IPS-20b (cell line): ENCODE data around the gene JADE3.

Experiments
- H3K27ac ChIP-seq: one replicate; pipeline ENCODE4 v1.5.1; 2013; ENCODE audit warnings: low read length
- H3K27me3 ChIP-seq: 2 replicates; pipeline ENCODE4 v1.6.1; 2013; ENCODE audit warnings: mild to moderate bottlenecking, low read length, inconsistent platforms; ENCODE audit not compliant: insufficient read depth
- H3K36me3 ChIP-seq: 2 replicates; pipeline ENCODE4 v1.6.1; 2013; ENCODE audit warnings: low read depth, mild to moderate bottlenecking, inconsistent platforms, low read length, moderate library complexity; ENCODE audit not compliant: insufficient read depth
- H3K4me1 ChIP-seq: 2 replicates; pipeline ENCODE4 v1.6.1; 2013; ENCODE audit warnings: mild to moderate bottlenecking, control low read depth, inconsistent platforms, low read length, moderate library complexity; ENCODE audit not compliant: insufficient read depth
- H3K4me3 ChIP-seq: 2 replicates; pipeline ENCODE4 v1.5.1; 2013; ENCODE audit warnings: mild to moderate bottlenecking, low read length, inconsistent platforms
- H3K9ac ChIP-seq: 2 replicates; pipeline ENCODE4 v1.6.1; 2013; ENCODE audit warnings: low read depth, mild to moderate bottlenecking, inconsistent platforms, low read length, moderate library complexity
- H3K9me3 ChIP-seq: 2 replicates; pipeline ENCODE4 v1.6.1; 2013; ENCODE audit warnings: mild to moderate bottlenecking, low read depth, low read length, inconsistent platforms; ENCODE audit not compliant: insufficient read depth

The JADE3 gene

DNA sequence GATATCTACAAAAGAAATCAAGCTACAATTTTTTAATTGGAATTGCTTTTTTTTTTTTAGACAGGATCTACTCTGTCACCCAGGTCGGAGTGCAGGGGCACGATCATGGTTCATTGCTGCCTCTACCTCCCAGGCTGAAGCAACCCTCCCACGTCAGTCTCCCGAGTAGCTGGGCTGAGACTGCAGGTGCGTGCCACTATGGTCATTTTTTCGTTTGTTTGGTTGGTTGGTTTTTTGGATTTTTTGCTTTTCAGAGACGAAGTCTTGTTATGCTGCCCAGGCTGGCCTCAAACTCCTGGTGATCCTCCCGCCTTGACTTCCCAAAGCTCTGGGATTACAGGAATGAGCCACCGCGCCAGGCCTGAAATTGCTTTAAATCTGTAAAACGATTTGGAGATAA lies 181.6 kb downstream of the JADE3 start:
- Histone ChIP-seq H3K9ac (no peak overlapping the region), H3K4me3 (no peak overlapping the region)

DNA sequence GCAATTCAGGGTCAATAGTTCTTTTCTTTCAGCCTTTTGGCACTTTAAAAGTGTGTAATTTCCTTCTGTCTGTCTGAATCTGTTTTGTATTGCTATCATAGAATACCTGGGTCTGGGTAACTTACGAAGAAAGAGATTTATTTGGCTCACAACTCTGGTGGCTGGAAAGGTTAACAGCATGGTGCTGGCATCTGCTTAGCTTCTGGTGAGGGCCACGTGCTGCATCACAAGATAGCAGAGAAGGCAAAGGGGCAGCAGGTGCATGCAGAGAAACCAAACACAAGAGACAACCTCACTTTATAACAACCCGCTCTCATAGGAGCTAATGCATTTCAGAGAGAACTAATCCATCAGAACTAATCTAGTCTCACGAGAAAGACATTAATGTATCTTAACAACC lies 184.8 kb downstream of the JADE3 start:
- Histone ChIP-seq H3K27me3 (no peaks in the 10 kb centered on the region), H3K9ac (no peak overlapping the region), H3K4me3 (no peak overlapping the region), H3K4me1 (peaks cover 5% of the 10 kb centered on the region; the same call in 1 of the 2 replicates), H3K27ac (no peak overlapping the region), H3K36me3 (no peaks in the 10 kb centered on the region), H3K9me3 (no peaks in the 10 kb centered on the region)

More for the DNA sequence above, 181.6 kb downstream of the JADE3 start:
- H3K4me1 ChIP-seq: peaks cover 10% of the 10 kb centered on the region; the same call in 1 of the 2 replicates
- H3K27me3 ChIP-seq: no peaks in the 10 kb centered on the region
- no peaks in the 10 kb centered on the region for H3K36me3 ChIP-seq
- H3K27ac ChIP-seq: no peak overlapping the region
- no peaks in the 10 kb centered on the region for H3K9me3 ChIP-seq

DNA sequence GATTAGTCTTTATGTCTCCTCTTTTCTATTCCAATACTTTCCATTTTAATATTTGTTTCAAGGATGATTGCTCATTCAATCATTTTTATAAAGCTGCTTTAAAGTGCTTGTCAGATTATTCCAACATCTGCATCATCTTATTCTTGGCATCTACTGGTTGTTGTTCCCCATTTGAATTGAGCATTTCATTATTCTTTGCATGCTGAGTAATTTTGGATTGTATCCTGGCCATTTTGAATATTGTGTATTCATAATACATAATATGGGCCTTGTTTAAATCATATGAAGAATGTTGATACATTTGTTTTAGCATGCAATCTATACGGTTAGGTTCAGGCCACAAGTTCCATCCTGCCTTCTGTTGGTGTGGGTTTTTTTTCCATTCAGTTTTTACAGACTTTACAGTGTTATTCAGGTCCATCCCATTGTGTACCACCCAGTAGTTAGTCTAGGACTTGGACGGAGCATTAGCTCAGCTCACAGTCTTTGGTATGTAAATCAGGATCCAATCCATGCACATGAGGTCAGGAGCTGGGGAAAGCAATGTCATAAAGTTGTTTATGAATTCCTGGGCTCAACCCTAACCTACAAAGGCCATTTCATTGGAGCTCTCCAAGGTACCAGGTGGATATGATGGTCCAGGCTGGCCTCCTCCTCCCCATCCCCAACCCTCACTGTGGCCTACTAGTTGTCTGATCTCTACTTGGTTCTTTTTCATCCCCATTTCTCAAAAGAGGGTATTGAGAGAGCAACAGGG lies 186.3 kb downstream of the JADE3 start:
- no peaks in the 10 kb centered on the region for H3K36me3 ChIP-seq
- no peaks in the 10 kb centered on the region for H3K9me3 ChIP-seq
- no peak overlapping the region for H3K4me3 ChIP-seq
- no peak overlapping the region for H3K27ac ChIP-seq
- H3K4me1 ChIP-seq: peaks cover 3% of the 10 kb centered on the region; the same call in 1 of the 2 replicates
- H3K27me3 ChIP-seq: no peaks in the 10 kb centered on the region
- H3K9ac ChIP-seq: no peak overlapping the region

DNA sequence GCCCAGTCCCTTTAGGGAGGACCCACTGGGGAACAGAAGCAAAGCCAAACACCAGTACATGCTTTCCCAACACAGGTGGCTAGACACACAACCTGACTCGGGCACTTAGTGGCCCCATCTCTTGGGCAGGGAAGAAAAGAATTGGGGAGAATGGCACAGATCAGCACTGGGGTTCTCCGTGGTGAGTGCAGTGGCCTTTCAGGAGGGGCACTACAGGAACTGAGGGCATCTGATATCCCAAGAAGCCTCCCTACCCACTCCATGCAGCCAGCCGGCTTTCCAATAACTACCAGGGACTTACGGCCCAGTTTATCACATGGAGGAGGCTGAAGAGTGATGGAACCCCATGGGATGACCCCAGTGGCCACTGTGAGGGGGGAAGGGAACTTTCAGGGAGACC lies 189.0 kb downstream of the JADE3 start:
- H3K9me3 ChIP-seq: no peaks in the 10 kb centered on the region
- H3K27ac ChIP-seq: no peak overlapping the region
- H3K4me1 ChIP-seq: peaks cover 3% of the 10 kb centered on the region; the same call in 1 of the 2 replicates
- no peaks in the 10 kb centered on the region for H3K27me3 ChIP-seq
- no peaks in the 10 kb centered on the region for H3K36me3 ChIP-seq
- no peak overlapping the region for H3K4me3 ChIP-seq
- no peak overlapping the region for H3K9ac ChIP-seq
